ENCODE measurements around the gene CELSR1. TPM values are rescaled to one million over a fixed set of nuclear protein-coding genes. Genes with fewer than 3 reads are reported as not detected.

The CELSR1 gene
- total RNA-seq, 1 donor from 2014 or later, result 18.8 TPM

- TF ChIP-seq CTCF (IDR thresholded peaks at IDR 0.05; ENCODE audit: unreplicated experiment), result no peak
- H3K27ac Mint-ChIP-seq, result no peak overlapping the region
- no peak overlapping the region for H3K4me3 Mint-ChIP-seq
- H3K9me3 Mint-ChIP-seq, result no peaks in the 10 kb centered on the region
- H3K27me3 Mint-ChIP-seq (ENCODE audit: low read depth), result peaks cover 66% of the 10 kb centered on the region
- DNase-seq (ENCODE audit: low spot score in 2 of 2, unreplicated experiment in 2 of 2), result no peak
- no peaks in the 10 kb centered on the region for H3K36me3 Mint-ChIP-seq
- peaks cover 62% of the 10 kb centered on the region for H3K4me1 Mint-ChIP-seq
These were observed 78.9 kb downstream of the CELSR1 start for GRCh38 chr22:46458525-46458924.

GRCh38 chr22:46457502-46458488, 79.6 kb downstream of the CELSR1 start:
- H3K4me3 Mint-ChIP-seq, result no peak overlapping the region
- TF ChIP-seq CTCF (IDR thresholded peaks at IDR 0.05; ENCODE audit: unreplicated experiment), result no peak
- peak in 1 of 2 experiments; percentile 64 for DNase-seq (ENCODE audit: low spot score in 2 of 2, unreplicated experiment in 2 of 2)
- no peaks in the 10 kb centered on the region for H3K9me3 Mint-ChIP-seq
- H3K27me3 Mint-ChIP-seq (ENCODE audit: low read depth), result peaks cover 61% of the 10 kb centered on the region
- H3K27ac Mint-ChIP-seq, result peak overlapping the region; percentile 77
- H3K36me3 Mint-ChIP-seq, result no peaks in the 10 kb centered on the region
- H3K4me1 Mint-ChIP-seq, result peaks cover 59% of the 10 kb centered on the region

- no peak for DNase-seq (ENCODE audit: low spot score in 2 of 2, unreplicated experiment in 2 of 2)
- Mint-ChIP-seq H3K36me3 (no peaks in the 10 kb centered on the region), H3K27me3 (ENCODE audit: low read depth) (peaks cover 51% of the 10 kb centered on the region), H3K9me3 (no peaks in the 10 kb centered on the region), H3K27ac (no peak overlapping the region), H3K4me1 (peaks cover 54% of the 10 kb centered on the region), H3K4me3 (no peak overlapping the region)
- no peak for TF ChIP-seq CTCF (IDR thresholded peaks at IDR 0.05; ENCODE audit: unreplicated experiment)
These were observed 80.6 kb downstream of the CELSR1 start for GRCh38 chr22:46456818-46457163.

GRCh38 chr22:46455446-46455845, 82.0 kb downstream of the CELSR1 start:
- no peak for TF ChIP-seq CTCF (IDR thresholded peaks at IDR 0.05; ENCODE audit: unreplicated experiment)
- H3K36me3 Mint-ChIP-seq, result no peaks in the 10 kb centered on the region
- H3K27me3 Mint-ChIP-seq (ENCODE audit: low read depth), result peaks cover 43% of the 10 kb centered on the region
- H3K9me3 Mint-ChIP-seq, result no peaks in the 10 kb centered on the region
- DNase-seq (ENCODE audit: low spot score in 2 of 2, unreplicated experiment in 2 of 2), result no peak
- no peak overlapping the region for H3K4me3 Mint-ChIP-seq
- peaks cover 53% of the 10 kb centered on the region for H3K4me1 Mint-ChIP-seq
- H3K27ac Mint-ChIP-seq, result no peak overlapping the region

GRCh38 chr22:46454504-46455269, 82.7 kb downstream of the CELSR1 start:
- peaks cover 42% of the 10 kb centered on the region for H3K27me3 Mint-ChIP-seq (ENCODE audit: low read depth)
- H3K4me3 Mint-ChIP-seq, result no peak overlapping the region
- H3K27ac Mint-ChIP-seq, result no peak overlapping the region
- H3K9me3 Mint-ChIP-seq, result no peaks in the 10 kb centered on the region
- peaks cover 48% of the 10 kb centered on the region for H3K4me1 Mint-ChIP-seq
- no peak for DNase-seq (ENCODE audit: low spot score in 2 of 2, unreplicated experiment in 2 of 2)
- TF ChIP-seq CTCF (IDR thresholded peaks at IDR 0.05; ENCODE audit: unreplicated experiment), result no peak
- H3K36me3 Mint-ChIP-seq, result no peaks in the 10 kb centered on the region
